ENCODE results near the gene GPR26.
"Not testable (repeated sequence)": the region's sequence is repeated elsewhere in the genome, so short reads cannot be mapped to it uniquely, and the experiment has no call there.

DNA sequence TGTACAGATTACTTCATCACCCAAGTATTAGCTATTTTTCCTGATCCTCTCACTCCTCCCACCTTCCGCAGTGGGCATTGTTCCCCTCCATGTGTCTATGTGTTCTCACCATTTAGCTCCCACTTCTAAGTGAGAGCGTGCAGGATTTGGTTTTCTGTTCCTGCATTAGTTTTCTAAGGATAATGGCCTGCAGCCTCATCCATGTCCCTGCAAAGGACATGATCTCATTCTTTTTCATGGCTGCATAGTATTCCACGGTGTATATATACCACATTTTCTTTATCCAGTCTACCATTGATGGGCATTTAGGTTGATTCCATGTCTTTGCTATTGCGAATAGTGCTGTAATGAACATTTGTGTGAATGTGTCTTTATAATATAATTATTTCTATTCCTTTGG is 70.8 kb downstream of the GPR26 start:
- not testable (repeated sequence) for TF ChIP-seq POLR2AphosphoS5 (IDR thresholded peaks at IDR 0.05; ENCODE audit: borderline replicate concordance, low read depth, low read length); EZH2 (IDR thresholded peaks at IDR 0.05); FOXP2 (optimal IDR thresholded peaks at IDR 0.05; ENCODE audit: control extremely low read depth, extremely low read length, insufficient read depth)
